Measurements from ENCODE around the gene SCLT1.
A peak's percentile ranks its signal among the peaks of the same experiment; 100 is the strongest.

Gene SCLT1

DNA sequence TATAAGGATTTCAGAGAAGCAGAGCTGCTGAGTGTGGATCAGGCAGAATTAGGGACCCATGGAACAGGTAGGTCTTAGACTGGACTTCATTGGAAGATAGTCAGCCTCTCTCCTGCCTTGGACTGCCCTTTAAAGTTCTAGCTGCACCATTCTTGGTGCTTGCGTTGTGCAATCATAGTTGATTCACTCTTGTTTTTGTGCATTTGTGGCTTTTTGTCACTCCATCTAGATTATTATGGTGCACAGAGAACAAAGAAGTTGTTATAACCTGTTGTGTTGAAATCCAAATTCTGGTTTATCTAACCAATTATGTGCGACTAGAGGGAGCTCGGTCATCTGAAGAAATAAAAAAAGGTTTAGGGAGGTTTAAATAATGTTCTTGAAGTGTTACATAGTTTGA lies 224.6 kb downstream of the SCLT1 start:
- no peak for DNase-seq

DNA sequence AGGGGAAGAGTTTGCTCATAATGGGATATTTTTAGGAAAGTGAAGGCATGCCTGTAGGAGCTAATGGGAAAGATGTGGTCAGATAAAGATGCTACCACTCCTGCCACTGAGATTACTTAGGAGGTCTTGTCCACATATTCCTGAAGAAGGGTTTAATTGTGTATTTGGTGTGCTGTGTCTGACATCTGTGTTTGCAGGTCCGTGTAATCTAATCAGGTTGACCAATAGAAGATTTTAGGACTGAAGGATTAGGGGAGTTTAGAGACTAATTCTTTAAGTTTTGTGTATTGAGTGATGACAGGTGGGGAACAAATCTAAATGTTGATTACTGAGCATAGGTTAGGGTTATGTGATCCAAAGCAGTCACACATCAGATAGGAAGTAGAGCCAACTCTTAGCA lies 226.6 kb downstream of the SCLT1 start:
- DNase-seq: no peak

DNA sequence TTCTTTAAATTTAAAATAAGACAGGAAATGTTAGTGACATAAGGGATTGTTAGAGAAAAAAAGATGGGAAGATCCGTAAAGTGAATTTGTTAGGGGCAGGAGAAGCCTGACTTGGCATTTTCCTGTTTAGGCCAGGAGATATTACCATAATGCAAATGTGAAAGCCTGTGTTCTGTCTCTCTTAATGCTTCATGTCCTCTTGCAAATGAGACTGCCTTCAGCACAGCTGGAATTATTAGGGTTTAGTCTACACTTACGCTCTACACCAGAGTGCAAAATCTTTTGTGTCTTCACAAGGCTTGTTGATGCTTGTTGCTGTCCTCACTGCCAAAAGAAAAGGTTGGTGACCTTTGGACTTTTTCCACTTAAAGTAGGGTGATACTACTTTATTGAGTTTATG lies 227.1 kb downstream of the SCLT1 start:
- DNase-seq: no peak

DNA sequence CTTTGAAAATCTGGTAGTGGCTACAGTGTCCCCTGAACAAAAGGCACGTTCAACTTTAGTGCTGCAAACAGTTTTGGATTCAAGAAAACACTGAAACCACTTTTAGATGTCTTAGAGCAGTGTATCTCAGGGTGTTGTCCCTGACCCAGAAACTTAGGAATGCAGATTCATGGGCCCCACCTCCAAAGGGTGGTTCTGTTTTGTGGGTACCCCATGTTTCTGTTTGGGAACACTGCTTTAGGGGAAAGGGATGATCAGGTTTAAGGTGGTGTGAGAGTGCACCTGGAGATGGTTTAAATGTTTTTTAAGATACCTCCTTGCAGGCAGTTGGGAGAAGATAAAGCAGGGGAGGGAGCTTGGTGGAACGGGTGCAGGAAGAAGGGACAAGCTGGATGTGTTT lies 228.2 kb downstream of the SCLT1 start:
- no peak for DNase-seq

DNA sequence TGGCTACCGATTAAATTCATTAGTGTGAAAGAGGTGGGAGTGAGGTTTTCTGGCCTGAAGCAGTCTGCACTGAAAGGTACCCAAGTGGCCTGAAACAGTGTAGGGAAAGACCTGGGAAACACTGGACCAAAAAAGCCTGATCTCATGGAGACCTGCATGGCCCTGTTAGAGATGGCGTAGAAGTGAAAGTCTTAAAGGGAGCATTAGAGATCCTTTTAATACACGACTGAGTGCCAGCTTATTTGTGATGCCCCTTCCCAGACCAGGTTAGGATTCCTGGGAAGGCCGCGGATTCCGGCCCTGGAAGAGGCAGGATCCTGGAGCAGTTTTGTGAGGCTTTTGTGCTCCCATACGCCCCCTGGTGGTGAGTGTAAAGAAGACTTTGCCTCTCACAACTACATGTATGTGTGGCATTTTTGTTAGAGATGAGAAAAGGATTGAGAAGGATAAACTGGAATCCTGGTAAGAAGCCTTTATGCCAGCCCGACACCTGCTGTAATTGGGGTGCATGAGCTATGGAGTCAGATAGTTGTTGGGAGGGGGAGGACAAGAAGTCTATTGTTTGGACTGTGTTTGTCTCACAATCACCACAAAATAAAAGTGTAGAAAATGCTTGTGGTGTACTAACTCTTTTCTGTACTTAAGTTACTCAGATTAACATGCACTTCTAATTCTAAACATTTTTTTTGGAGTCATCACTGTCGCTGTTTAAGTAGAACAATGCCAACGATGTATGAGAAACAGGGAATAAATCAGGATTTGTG lies 229.8 kb downstream of the SCLT1 start:
- DNase-seq: peak; percentile 42

DNA sequence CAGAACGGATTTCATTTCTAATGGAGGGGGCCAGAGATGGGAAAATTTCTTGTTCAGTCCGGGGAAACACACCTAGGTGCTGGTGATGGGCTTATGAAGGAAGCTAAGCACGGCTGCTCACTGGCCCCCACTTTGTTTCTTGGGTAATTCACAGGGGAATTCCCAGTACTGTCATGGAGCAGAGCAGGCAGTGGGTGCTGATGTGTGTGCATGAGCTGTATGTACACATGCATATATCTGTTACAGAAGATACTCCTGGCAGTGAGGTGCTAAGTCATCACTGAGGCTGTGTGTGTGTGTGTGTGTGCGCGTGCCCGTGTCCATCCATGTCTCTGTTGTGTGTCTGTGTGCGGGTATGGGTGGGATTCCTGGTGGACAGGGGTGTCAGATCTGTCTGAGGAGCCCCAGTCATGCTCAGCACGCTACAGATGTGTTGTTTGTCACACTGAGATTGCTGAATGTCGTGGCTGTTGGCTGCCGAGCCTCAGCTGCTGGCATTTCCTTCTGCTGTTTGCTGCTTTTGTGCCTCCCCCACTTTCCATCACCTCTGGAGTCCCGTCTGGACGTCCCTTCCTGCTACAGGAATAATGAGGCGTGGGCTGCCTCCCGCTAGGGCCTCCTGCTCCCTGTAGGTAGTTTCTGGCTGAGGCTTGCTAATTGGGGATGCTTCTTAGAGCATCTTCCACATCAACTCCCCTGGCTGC lies 230.6 kb downstream of the SCLT1 start:
- no peak for DNase-seq

DNA sequence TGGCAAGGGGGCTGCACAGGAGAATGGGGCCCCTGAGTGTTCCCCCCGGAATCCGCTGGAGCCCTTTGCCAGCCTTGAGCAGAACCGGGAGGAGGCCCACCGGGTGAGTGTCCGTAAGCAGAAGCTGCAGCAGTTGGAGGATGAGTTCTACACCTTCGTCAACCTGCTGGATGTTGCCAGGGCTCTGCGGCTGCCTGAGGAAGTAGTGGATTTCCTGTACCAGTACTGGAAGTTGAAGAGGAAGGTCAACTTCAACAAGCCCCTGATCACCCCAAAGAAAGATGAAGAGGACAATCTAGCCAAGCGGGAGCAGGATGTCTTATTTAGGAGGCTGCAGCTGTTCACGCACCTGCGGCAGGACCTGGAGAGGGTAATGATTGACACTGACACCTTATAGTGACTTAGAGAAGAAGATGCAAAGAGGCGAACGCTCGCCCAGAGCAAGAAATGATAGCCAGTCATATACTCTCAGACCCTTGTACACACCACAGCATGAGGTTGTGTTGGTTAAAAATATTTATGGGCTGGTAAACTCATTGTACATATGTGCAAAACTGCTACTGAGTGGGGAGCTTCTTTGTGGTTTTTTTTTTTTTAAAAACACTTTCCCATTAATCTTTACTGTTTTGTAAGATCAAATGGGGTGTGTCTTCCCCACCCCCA lies 231.4 kb downstream of the SCLT1 start:
- no peak for DNase-seq

DNA sequence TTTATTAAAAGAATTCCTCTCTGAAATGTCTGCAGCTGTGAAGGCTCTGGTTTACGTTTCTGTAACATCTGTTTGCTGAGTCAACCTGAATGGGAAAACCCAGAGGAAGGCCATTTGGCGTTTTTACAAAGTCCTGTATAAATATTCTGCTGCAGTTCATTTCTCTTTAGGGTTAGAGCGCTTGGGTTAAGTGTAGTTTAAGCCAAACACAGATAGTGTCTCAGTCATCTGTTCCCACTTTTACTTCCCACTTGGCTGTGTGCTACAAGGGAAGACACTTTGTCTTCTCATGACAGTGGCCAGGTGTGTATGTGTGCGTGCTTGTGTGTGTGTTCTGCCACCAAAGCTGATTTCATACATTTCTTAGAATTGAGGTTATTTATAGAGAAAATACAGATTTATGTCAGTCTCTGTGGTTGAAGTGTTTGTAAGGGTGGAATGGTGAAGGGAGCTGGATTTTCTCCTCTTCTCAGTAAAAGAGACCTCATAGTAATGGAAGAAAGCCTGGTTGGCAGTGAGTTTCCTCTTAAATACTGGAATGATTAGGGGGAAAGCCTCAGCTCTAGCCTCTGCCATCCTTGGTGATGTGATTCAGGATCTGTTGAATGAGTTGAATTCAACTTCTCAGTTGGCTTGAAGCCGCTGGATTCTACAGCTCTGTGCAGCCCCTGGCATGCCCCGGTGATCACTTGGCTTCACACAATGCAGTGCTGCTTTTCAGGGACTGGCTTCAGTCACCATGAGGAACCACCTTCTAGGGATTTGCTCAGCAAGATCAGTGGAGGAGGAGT lies 233.3 kb downstream of the SCLT1 start:
- no peak for DNase-seq

DNA sequence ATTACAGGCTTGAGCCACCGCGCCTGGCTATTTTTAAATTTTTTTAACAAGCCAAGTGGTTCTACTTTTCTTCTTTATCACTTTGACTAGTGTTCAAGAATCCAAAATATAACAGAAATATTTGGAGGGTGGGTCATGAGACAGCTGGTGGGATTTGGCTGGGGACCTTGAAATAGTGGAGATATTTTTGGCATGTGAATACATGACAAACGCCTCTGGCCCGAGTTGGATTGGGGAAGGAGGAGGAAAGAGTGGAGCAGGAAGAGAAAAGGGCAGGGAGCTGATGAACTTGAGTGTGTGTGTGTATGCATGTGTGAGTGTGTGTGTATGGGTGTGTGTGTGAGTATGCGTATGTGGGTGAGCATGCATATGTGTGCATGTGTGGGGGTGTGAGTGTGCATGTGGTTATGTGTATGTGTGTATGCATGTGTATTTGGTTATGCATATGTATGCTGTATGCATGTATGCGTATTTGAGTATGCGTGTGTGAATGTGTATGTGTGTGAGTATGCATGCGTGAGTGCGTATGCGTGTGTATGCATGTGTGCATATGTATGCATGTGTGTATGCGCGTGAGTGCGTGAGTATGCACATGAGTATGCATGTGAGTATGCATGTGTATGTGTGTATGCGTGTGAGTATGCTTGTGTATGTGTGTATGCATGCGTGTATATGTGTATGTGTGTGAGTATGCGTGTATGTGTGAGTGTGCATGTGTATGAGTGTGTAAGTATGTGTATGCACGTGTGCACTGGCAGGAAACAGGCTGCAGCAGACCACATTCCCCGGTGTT lies 234.3 kb downstream of the SCLT1 start:
- no peak for DNase-seq

DNA sequence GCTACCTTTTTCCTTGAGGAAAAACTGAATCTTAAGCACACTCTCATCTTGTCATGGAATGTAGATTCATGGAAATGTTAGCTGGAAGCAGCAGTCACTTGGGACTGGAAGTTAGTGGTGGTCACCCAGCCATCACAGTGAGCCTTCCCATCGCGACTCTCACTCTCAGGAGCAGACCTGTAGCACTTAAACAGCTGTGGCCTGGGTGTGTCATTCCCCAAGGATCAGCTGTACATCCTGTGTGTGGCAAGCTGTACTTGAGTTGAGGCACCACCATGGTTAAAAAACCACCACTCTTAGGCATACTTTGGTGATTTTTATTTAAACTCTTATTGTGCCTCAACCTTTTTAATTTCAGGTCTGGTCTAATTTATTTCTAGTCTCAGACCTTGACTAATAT lies 237.1 kb downstream of the SCLT1 start:
- no peak for DNase-seq

DNA sequence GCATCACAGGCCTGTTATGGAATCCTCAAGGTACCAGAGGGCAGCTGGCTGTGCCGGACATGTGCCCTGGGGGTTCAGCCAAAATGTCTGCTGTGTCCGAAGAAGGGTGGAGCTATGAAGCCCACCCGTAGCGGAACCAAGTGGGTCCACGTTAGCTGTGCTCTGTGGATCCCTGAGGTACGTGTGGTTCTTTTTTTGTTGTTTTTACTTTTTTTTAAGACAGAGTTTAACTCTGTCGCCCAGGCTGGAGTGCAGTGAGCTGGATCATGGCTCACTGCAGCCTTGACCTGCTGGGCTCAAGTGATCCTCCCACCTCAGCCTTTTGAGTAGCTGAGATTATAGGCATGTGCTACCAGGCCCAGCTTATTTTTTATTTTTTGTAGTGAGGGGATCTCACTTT lies 237.7 kb downstream of the SCLT1 start:
- DNase-seq: no peak

DNA sequence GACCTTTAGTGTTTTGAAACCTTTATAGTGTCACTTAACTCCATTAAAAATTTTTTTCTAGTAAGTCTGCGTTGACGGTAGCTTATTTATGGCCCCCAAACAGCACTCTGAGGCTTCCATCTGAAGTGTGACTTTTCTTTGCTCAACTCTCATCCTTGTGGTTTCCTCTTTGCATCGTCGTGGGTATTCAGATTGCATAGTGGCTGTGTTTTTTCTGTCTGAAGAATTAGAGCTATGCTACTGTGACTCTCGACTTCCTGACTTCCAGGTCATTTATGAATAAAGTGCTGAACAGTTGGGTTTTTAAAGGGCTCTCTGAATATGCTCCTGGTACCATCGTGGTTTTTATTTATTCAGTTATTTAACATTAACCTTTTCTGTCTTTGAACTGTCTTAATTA lies 238.9 kb downstream of the SCLT1 start:
- no peak for DNase-seq

DNA sequence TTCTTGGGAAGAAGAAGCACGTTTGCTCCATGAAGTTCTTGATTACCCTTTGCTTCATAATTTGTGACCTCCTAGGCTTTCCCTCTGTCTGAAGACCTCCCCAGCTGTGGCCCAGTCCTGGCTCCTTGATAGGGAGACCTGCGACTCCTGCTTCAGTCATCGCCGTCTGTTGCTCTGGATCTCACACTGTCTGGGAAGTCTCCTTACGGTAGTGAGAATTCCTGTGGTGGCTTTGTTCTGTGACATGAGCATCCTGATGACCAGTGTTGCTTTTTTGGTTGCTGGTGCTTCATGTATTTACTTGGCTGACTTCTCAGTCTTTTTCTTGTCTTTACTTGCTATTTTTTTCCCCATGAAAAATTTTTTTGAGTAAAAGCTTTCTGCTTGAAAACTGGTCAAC lies 239.6 kb downstream of the SCLT1 start:
- DNase-seq: no peak

DNA sequence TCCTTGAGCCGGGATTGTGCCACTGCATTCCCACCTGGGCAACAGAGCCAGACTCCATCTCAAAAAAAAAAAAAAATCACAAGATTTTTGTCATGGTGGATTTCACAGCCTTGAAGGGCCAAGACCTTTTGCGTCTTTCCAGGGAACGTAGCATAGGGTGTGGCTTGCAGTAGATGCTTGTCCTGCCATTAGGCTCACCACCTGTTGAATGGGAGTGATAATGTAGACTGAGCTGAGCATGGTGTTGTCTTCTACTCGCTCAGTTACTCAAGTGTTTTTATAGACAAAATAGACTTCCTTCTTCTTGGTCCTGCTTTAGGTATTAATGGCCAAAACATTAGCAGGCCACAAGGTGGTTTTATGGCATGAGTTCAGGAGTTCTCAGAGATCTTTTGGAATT lies 243.1 kb downstream of the SCLT1 start:
- no peak for DNase-seq

DNA sequence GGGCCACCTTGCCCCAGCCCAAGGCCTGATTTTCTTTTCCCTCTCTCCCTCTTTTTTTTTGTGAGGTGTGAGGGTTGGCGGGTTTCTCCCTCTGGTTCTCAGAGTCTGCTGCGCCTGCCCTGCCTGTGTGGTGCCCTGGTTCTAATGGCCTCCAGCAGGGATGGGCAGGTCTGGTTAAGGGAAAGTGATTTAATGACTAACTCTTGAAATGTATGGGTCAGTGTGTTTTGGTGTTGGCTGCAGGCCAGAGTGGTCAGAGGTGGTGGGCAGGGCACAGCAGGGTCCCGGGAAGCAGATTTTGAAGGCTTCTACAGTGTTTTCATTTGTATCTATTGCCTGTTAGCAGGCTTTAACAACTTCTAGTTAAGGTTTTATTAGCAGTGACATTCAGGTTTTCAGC lies 244.9 kb downstream of the SCLT1 start:
- no peak for DNase-seq

DNA sequence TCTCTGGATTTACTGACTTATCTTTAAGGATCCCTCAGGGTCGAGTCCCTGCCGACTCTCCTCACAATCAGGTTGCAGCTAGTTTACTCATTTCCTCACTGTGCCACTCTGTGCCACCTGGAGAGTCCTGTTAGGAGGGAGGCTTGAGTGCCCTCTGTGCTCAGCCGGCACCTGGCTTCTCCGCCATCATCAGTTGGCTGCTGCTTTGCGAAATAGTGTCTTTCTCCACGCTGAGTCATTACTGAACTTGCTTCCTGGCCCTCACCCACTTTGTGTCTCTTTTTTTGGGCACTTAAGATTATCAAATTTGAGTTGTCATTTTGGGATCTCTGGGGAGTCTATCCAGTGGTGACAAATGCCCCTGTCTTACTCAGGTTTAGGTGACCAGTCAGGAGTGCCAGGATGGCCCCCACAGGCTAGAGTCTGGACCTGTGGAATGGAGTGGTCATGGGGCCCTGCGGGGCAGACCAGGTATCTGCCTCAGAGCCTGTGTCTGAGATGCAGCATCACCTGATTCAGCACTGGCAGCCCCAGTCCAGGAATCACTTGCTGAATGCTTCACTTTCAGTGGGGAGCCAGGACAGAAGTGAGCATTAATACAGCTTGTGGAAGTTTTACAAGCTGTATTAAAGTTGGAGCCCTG lies 246.1 kb downstream of the SCLT1 start:
- peak; percentile 64 for DNase-seq

DNA sequence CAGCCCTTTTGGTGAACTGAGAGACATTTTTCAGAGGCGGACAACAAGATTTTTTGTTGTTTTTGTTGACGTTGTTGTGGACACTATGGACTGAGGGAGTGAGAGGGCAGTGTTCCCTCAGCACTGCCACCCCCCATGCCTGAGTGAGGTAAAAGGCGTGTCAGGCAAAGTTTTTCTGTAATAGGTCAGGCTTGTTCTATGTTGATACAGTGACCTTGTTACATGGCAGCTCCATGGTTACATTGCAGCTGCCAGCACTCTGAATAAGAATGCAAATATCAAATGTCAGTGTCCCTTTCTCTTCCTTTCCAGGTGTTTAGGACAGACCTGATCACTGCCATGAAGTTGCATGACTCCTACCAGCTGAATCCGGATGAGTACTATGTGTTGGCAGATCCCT lies 247.3 kb downstream of the SCLT1 start:
- peak; percentile 75 for DNase-seq

DNA sequence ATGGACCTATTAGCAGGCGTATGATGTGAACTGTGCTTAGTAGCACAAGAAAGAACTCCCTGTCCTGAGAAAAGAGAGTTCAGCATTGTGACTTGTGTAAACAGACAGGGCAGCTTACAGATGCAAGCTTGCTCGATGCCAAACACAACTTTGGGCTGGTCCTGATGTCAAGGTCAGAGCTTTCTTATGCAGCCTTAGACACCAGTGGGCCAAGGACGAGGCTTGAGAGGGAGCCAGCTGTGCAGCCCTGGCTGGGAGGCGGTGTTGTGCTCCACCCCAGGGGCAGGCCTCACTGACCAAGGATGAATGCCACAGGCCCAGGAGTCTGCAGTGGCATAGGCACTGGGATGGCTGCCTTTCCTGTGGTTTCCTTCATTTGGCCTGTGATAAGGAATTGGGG lies 248.4 kb downstream of the SCLT1 start:
- DNase-seq: no peak

DNA sequence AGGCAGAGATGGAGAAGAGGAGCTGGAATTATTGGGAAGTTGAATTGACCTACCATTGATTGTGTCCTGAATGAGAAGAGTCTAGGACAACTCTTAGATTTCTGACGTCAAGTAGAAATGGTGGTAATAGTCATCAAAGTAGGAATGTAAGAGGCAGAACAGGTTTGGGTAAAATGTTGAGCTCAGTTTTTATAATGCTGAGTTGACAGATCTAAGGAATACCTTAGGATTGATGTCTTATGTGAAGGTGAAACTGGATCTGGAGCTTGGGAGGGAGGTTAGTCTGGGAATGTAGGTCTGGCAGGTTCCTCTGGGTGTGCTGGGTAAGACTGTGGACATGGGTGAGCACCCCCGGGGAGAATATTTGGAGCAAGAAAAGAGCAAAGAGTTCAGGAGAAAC lies 251.9 kb downstream of the SCLT1 start:
- no peak for DNase-seq

DNA sequence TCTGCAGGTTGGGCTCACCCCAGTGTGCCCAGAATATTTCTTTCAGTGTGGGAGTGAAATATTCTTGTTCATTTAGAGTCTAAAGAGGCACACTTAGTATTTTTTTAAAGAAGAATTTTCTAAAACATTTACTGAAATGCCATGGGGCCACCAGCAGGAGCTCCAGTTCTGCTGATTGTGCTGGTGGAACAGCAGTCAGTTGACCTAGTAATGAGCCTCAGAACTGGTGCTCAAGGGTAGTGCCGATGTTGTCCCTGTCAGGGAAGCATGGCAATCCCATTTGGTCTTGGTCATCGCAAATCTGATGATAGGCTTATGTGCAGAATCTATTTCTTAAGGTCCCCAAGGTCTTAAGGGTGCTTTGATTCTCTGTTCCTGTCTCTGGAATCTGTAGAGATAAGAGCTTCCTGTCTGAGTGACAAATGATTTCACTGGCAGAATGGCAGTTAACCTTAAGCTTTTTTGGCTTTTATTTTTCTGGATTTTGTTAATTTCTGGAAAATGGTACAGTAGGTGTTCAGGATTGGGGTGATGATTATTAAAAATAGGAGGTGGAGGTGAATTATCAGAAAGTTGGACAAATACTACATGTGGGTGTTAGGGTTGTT lies 252.5 kb downstream of the SCLT1 start:
- DNase-seq: no peak

DNA sequence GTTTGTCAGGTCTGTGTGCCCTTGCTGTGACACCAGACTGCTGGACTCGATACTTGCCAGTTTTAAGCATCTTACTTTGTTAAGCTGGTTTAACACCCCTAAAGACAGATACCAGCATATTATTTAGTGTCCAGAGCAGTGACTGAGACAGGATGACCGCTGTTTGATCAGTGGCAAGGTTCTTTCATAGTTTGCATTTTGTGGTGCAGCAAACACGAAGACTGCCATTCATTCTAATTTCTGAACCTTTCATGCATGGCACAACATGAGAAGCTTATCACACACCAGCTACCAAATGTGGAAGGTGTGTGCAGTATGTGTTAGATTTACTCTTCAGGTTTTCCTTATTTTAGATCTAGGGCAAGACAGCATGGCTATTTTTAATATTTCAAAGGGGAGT lies 255.7 kb downstream of the SCLT1 start:
- DNase-seq: no peak

DNA sequence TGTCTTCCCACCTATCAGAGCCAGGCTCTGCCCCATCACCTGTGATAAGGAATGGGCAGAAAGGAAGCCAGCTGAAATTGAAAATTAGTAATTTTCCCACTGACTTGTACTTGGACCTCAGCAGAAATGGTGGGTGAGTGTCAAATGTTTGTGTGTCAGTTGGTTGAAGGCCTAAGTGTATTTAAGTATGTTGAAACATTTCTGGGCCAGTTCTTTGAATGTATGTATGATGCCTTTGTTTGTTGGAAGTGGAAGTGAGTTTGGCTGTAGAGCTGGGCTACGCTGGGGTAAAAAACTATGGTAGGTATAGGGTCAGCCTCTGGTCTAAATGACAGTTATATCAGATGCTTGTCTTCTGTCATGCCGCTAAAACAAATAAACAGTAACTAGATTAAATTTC lies 256.1 kb downstream of the SCLT1 start:
- no peak for DNase-seq
